SU-DHL-6 (cell line): ENCODE results near the gene POU1F1.

Experiments
- H2AFZ ChIP-seq: fragments of 200-600 bp; sonication (generic); 2 replicates; pipeline ENCODE4 v1.6.1; 2014; ENCODE audit warnings: low read depth, mild to moderate bottlenecking, moderate library complexity, mixed read lengths, antibody characterized with exemption, low read length; ENCODE audit not compliant: severe bottlenecking
- H3F3A ChIP-seq: fragments of 200-600 bp; shearing (Covaris generic); 2 replicates; pipeline ENCODE4 v1.6.0; 2016; ENCODE audit warnings: antibody characterized with exemption, mild to moderate bottlenecking; ENCODE audit not compliant: insufficient read depth
- H3K27ac ChIP-seq: fragments of 200-600 bp; sonication (generic); 2 replicates; pipeline ENCODE4 v1.5.1; 2016; ENCODE audit warnings: low read depth, mild to moderate bottlenecking, low read length, moderate library complexity, mixed read lengths
- H3K27me3 ChIP-seq: fragments of 200-600 bp; sonication (generic), shearing (Covaris generic); 2 replicates; pipeline ENCODE4 v1.6.0; 2014; ENCODE audit warnings: mild to moderate bottlenecking, low read length
- H3K36me3 ChIP-seq: fragments of 200-600 bp; sonication (generic); 2 replicates; pipeline ENCODE4 v1.6.1; 2014; ENCODE audit warnings: mild to moderate bottlenecking, low read length, mixed read lengths
- H3K4me2 ChIP-seq: fragments of 300-600, 200-600 bp; shearing (Covaris generic), sonication (generic); 2 replicates; pipeline ENCODE4 v1.6.0; 2014; ENCODE audit warnings: low read length, low read depth, mild to moderate bottlenecking; ENCODE audit not compliant: poor library complexity, severe bottlenecking
- H3K4me3 ChIP-seq: fragments of 200-600 bp; sonication (generic); 2 replicates; pipeline ENCODE4 v1.5.1; 2014; ENCODE audit warnings: antibody characterized with exemption, low read length, mild to moderate bottlenecking, mixed read lengths; ENCODE audit not compliant: insufficient read depth, poor library complexity, severe bottlenecking
- H3K79me2 ChIP-seq: fragments of 200-600 bp; sonication (generic); 2 replicates; pipeline ENCODE4 v1.6.1; 2014; ENCODE audit warnings: mild to moderate bottlenecking, low read length, moderate library complexity; ENCODE audit not compliant: insufficient read depth
- H3K9ac ChIP-seq: fragments of 200-600 bp; sonication (generic); 2 replicates; pipeline ENCODE4 v1.7.0; 2014; ENCODE audit warnings: mild to moderate bottlenecking, low read length
- H3K9me2 ChIP-seq: fragments of 200-600 bp; sonication (generic); replicated peaks from 2 replicates; pipeline ENCODE4 v1.6.1; 2014; ENCODE audit warnings: low read length; ENCODE audit not compliant: insufficient read depth
- H3K9me3 ChIP-seq: fragments of 200-600 bp; sonication (generic); 2 replicates; pipeline ENCODE4 v1.6.1; 2014; ENCODE audit warnings: low read length, mixed read lengths; ENCODE audit not compliant: insufficient read depth
- H4K20me1 ChIP-seq: fragments of 200-600 bp; sonication (generic); 2 replicates; pipeline ENCODE4 v1.6.1; 2014; ENCODE audit warnings: low read depth, mild to moderate bottlenecking, antibody characterized with exemption, low read length, moderate library complexity, mixed read lengths
- CTCF ChIP-seq: fragments of 200-600 bp; sonication (generic); IDR thresholded peaks from one replicate; pipeline ENCODE4 v1.5.1; 2017; ENCODE audit warnings: antibody characterized with exemption, mild to moderate bottlenecking, low read length, moderate library complexity; ENCODE audit not compliant: insufficient read depth, poor library complexity, severe bottlenecking
- EZH2phosphoT487 ChIP-seq: fragments of 200-600 bp; sonication (generic), shearing (Covaris generic); conservative IDR thresholded peaks from 2 replicates; pipeline ENCODE4 v1.6.1; 2018; ENCODE audit warnings: mild to moderate bottlenecking, antibody characterized with exemption, low read length, moderate library complexity, mixed read lengths

POU1F1 gene

GRCh38 chr3:87288446-87288845 is 12.1 kb upstream of the POU1F1 start:
- Histone ChIP-seq H3K27ac (no peak overlapping the region), H3K9me2 (no peaks in the 10 kb centered on the region), H3F3A (no peaks in the 10 kb centered on the region), H2AFZ (no peak overlapping the region), H3K9me3 (no peaks in the 10 kb centered on the region), H3K4me3 (no peak overlapping the region), H3K79me2 (no peaks in the 10 kb centered on the region), H3K27me3 (no peaks in the 10 kb centered on the region), H4K20me1 (no peaks in the 10 kb centered on the region), H3K4me2 (no peak overlapping the region), H3K9ac (no peak overlapping the region), H3K36me3 (no peaks in the 10 kb centered on the region)
- TF ChIP-seq EZH2phosphoT487, result no peak
- TF ChIP-seq CTCF, result no peak

- no peaks in the 10 kb centered on the region for H3K36me3 ChIP-seq
- H3K27ac ChIP-seq, result no peak overlapping the region
- no peak overlapping the region for H3K9ac ChIP-seq
- no peaks in the 10 kb centered on the region for H3K79me2 ChIP-seq
- no peaks in the 10 kb centered on the region for H3K9me2 ChIP-seq
- H4K20me1 ChIP-seq, result no peaks in the 10 kb centered on the region
- H2AFZ ChIP-seq, result no peak overlapping the region
- no peaks in the 10 kb centered on the region for H3K27me3 ChIP-seq
- no peaks in the 10 kb centered on the region for H3F3A ChIP-seq
- H3K4me2 ChIP-seq, result no peak overlapping the region
- no peaks in the 10 kb centered on the region for H3K9me3 ChIP-seq
- TF ChIP-seq EZH2phosphoT487, result no peak
- H3K4me3 ChIP-seq, result no peak overlapping the region
Observed at GRCh38 chr3:87287011-87287410, 10.6 kb upstream of the POU1F1 start.

- no peaks in the 10 kb centered on the region for H3K27me3 ChIP-seq
- no peak overlapping the region for H3K27ac ChIP-seq
- no peaks in the 10 kb centered on the region for H3K79me2 ChIP-seq
- H3K9me3 ChIP-seq, result no peaks in the 10 kb centered on the region
- no peak overlapping the region for H2AFZ ChIP-seq
- no peak overlapping the region for H3K9ac ChIP-seq
- no peak overlapping the region for H3K4me2 ChIP-seq
- H3K36me3 ChIP-seq, result no peaks in the 10 kb centered on the region
- TF ChIP-seq EZH2phosphoT487 (no peak), CTCF (no peak)
- H3K9me2 ChIP-seq, result no peaks in the 10 kb centered on the region
- H4K20me1 ChIP-seq, result no peaks in the 10 kb centered on the region
- no peak overlapping the region for H3K4me3 ChIP-seq
- H3F3A ChIP-seq, result no peaks in the 10 kb centered on the region
Observed at GRCh38 chr3:87272718-87273341, 3.6 kb downstream of the POU1F1 start.

- H3K4me3 ChIP-seq, result no peak overlapping the region
- no peaks in the 10 kb centered on the region for H3K9me3 ChIP-seq
- H3K4me2 ChIP-seq, result no peak overlapping the region
- no peaks in the 10 kb centered on the region for H3K36me3 ChIP-seq
- no peaks in the 10 kb centered on the region for H3K79me2 ChIP-seq
- no peak overlapping the region for H2AFZ ChIP-seq
- no peak overlapping the region for H3K27ac ChIP-seq
- H3F3A ChIP-seq, result no peaks in the 10 kb centered on the region
- no peaks in the 10 kb centered on the region for H4K20me1 ChIP-seq
- H3K9ac ChIP-seq, result no peak overlapping the region
- H3K27me3 ChIP-seq, result no peaks in the 10 kb centered on the region
- no peak for TF ChIP-seq CTCF
- TF ChIP-seq EZH2phosphoT487, result no peak
- H3K9me2 ChIP-seq, result no peaks in the 10 kb centered on the region
Observed at GRCh38 chr3:87270908-87271700, 5.3 kb downstream of the POU1F1 start.
